GM10266 (cell line): ENCODE data around the gene ERMP1.

ENCODE experiments used
- DNase-seq: peaks from one replicate; pipeline ENCODE4 v3.0.0; 2012; ENCODE audit errors: extremely low spot score
- CTCF ChIP-seq: IDR thresholded peaks from 2 replicates; pipeline ENCODE4 v1.5.1; 2012; ENCODE audit warnings: mild to moderate bottlenecking, low read depth; ENCODE audit not compliant: control insufficient read depth, insufficient read depth; ENCODE audit errors: missing control alignments

ERMP1 gene

GRCh38 chr9:5756633-5757032, 76.3 kb downstream of the ERMP1 start:
- DNase-seq = no peak
- TF ChIP-seq CTCF = no peak

DNA sequence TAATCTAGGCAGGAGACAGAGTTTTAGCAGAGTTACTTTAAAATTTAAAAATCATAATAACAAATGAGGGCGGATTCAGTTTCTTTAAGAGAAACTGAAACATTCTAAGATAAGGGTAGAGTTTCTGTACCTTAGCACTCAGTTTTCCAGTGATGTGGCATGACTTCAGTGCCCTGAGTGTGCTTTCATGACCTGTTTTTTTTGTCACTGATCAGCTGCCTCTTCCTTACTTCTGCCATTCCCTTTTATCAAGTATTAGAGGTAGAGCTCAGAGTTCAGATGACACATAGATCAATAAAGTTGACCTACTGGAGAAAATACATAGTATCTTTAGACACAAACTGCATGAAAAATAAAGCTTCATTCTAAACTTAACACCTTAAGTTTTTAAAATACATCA, 82.3 kb downstream of the ERMP1 start:
- DNase-seq = no peak
- TF ChIP-seq CTCF = no peak

GRCh38 chr9:5749306-5749705, 83.6 kb downstream of the ERMP1 start:
- no peak for TF ChIP-seq CTCF
- DNase-seq = no peak

DNA sequence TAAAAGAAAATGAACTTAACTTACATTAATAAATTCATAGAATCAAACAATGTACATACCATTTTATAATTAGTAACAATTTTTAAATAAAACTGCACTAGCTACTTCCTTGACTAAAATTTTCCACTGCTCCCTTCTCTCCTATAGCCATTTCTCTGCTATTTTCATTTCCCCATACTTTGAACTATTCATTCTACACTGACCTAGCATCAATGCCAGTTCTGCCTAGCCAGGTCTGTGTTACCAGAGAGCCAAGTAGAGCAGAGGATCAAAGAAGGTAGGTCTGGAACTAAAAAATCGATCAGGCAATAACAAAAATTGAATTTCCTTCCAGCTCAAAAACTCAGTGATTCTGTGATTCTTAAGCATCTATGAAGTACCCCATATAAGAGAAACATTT, 84.5 kb downstream of the ERMP1 start:
- no peak for TF ChIP-seq CTCF
- no peak for DNase-seq

DNA sequence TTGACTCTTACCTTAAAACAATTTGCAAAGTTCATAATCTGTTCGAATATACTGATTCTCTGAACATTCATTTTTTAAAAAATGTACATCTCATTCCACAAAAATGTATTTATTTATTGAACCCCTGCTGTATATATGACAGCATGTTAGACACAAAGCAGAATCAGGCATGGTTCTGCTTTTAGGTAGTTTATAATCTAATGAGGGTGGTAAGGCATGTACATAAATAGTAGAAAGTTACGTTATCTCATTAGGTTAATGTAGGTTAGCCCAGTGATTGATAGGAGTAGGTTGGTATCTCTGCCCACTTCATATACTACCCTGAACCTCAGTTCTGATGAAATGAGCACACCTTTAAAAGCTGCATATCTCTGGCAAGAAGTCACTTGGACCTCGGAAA, 89.8 kb downstream of the ERMP1 start:
- TF ChIP-seq CTCF = no peak
- no peak for DNase-seq

- TF ChIP-seq CTCF = no peak
- DNase-seq = no peak
These were observed 96.2 kb downstream of the ERMP1 start for GRCh38 chr9:5736563-5737346.

- TF ChIP-seq CTCF = no peak
- no peak for DNase-seq
These were observed 97.8 kb downstream of the ERMP1 start for GRCh38 chr9:5735072-5735471.
